ENCODE results near the gene CHRM2. TPM values are rescaled to one million over a fixed set of nuclear protein-coding genes. Genes with fewer than 3 reads are reported as not detected.

The CHRM2 gene
- total RNA-seq, 2 experiments from 2014 or later = not detected

DNA sequence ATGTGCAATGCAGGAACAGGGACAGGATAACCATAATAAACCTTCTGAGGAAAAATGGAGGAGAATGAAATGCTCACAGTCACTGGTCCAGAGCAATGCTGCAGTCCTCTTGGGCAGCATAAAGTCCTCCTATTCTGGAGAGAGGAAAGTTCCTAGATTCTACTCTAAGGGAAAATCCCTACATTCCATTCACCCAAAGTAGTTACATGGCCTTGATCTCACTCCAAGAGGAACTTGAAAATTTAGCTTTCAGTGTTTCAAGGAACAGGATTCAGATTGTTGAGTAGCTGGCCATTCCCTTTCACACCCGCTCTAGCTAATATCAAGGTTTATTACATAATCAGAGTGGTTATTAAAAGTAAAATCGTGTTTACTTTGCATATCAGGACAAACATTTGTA lies 168.3 kb downstream of the CHRM2 start:
- Mint-ChIP-seq H3K27me3 (no peaks in the 10 kb centered on the region), H3K9me3 (no peaks in the 10 kb centered on the region), H3K4me3 (no peak overlapping the region), H3K27ac (no peak overlapping the region), H3K4me1 (no peaks in the 10 kb centered on the region), H3K36me3 (no peaks in the 10 kb centered on the region)
- no peak for ATAC-seq (ENCODE audit: low read depth)
- POLR2A ChIA-PET = no interaction called here
- no peak for DNase-seq

DNA sequence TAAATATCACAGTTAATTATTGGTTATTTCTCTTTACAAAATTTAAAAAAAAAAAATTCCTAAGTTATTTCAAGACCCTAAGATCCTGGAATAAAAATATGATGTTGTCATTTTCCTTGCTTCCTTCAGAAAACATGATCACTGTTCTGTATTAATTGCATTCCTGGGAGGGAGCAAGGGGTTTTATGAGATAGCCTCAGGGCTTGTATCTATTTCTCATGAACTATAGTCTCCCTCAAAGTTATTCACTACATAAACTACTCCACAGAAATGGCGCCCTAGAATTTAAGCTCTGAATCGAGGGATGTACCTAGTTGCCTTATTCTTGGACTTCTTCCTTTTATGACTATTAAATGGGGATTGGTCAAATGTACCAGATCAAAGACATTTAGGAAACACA lies 170.3 kb downstream of the CHRM2 start:
- Mint-ChIP-seq H3K27ac (no peak overlapping the region), H3K27me3 (no peaks in the 10 kb centered on the region), H3K9me3 (peaks cover 1% of the 10 kb centered on the region), H3K4me1 (no peaks in the 10 kb centered on the region), H3K36me3 (no peaks in the 10 kb centered on the region), H3K4me3 (no peak overlapping the region)
- POLR2A ChIA-PET = no interaction called here
- no peak for DNase-seq
- no peak for ATAC-seq (ENCODE audit: low read depth)

DNA sequence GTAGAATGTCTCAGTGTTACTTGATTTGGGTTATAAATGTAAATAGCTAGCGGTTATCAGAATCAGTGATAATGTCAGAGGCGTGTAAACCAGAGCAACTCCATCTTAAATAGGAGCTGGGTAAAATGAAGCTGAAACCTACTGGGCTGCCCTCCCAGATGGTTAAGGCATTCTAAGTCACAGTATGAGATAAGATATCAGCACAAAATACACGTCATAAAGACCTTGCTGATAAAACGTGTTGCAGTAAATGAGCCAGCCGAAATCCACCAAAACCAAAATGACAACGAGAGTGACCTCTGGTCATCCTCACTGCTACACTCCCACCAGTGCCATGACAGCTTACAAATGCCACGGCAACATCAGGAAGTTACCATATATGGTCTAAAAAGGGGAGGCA lies 172.3 kb downstream of the CHRM2 start:
- no peaks in the 10 kb centered on the region for H3K27me3 Mint-ChIP-seq
- no peak overlapping the region for H3K4me3 Mint-ChIP-seq
- H3K9me3 Mint-ChIP-seq = peaks cover 1% of the 10 kb centered on the region
- DNase-seq = no peak
- POLR2A ChIA-PET = no interaction called here
- ATAC-seq (ENCODE audit: low read depth) = no peak
- no peaks in the 10 kb centered on the region for H3K4me1 Mint-ChIP-seq
- no peaks in the 10 kb centered on the region for H3K36me3 Mint-ChIP-seq
- H3K27ac Mint-ChIP-seq = no peak overlapping the region

DNA sequence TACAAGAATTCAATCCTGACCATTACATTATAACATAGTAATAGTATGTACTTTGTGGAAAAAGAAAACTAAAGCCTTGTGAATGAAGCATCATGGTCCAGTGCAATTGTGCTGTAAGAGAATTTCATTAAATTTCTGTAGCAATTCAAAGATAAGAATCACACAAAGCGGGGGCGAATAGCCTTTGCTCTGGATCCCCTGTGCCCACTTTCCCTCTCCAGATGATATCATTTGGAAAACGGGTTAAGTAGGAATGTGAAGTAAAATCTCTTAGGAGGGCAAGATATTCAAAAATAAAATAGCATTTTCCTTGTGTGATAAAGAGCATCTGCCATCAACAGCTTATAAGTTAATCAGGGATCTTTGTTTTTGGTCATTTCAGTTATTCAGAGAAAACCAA lies 177.1 kb downstream of the CHRM2 start:
- Mint-ChIP-seq H3K9me3 (peaks cover 4% of the 10 kb centered on the region), H3K27me3 (no peaks in the 10 kb centered on the region), H3K4me1 (no peaks in the 10 kb centered on the region), H3K4me3 (no peak overlapping the region), H3K36me3 (no peaks in the 10 kb centered on the region), H3K27ac (no peak overlapping the region)
- no peak for ATAC-seq (ENCODE audit: low read depth)
- POLR2A ChIA-PET = no interaction called here
- DNase-seq = no peak

DNA sequence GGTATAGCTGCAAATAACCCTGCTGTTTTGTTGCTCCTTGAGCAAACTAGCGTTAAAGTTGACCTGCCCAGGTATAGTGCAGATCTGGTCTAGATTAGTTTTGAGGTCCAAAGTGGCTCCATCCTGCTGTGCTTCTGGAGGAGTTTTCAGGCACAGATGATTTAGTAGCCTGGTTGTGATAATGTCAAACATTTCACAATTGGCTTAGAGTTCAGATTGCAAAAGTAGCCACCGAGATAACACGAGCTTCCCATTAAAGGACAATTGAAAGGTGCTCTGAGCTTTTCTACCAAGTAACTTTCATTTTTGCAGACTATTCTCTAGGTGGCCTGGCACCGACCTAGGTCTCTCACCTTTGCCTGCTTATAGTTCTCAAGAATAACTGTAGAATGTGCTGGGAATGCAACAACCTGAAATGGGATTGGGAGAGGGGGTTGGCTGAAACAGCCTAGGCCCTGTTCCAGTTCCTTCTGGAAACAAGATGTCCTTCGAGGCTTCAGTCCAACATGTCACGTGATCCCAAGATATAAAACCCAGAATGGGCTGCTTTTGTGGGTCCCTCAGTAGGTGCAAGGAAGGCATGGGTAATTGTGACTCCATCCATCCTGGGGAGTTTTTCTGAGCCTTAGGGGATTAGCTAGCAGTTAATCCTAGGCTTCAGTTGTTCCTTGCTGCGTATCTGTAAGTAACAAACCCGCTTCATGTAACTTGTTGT lies 201.0 kb downstream of the CHRM2 start:
- POLR2A ChIA-PET = no interaction called here
- ATAC-seq (ENCODE audit: low read depth) (no peak), DNase-seq (no peak)
- no peaks in the 10 kb centered on the region for H3K27me3 Mint-ChIP-seq
- H3K4me3 Mint-ChIP-seq = no peak overlapping the region
- H3K27ac Mint-ChIP-seq = no peak overlapping the region
- H3K36me3 Mint-ChIP-seq = no peaks in the 10 kb centered on the region
- H3K9me3 Mint-ChIP-seq = peaks cover 6% of the 10 kb centered on the region
- H3K4me1 Mint-ChIP-seq = no peaks in the 10 kb centered on the region

Small RNA genes lying within 50 kb of the gene (microRNA-seq; reads per million reads assigned to microRNA genes)
- not detected for gene MIR490
